HepG2 (cell line): ENCODE measurements around the gene FAM222B.

Source experiments
- ARNTL ChIP-seq: sonication (generic); formaldehyde crosslinking; IDR thresholded peaks from 2 replicates; pipeline ENCODE4 v1.4.0; 2020; ENCODE audit warnings: mild to moderate bottlenecking, missing genetic modification reagents
- HCFC1 ChIP-seq: fragments of 150-350 bp; IDR thresholded peaks from 2 replicates; pipeline ENCODE4 v1.6.1; 2014; ENCODE audit warnings: low read depth, low read length
- MBNL3 ChIP-seq: fragments of 250-450 bp; sonication (Bioruptor Pico); conservative IDR thresholded peaks from 2 replicates; pipeline ENCODE4 v1.8.0; 2022; ENCODE audit warnings: mild to moderate bottlenecking, inconsistent platforms

DNA sequence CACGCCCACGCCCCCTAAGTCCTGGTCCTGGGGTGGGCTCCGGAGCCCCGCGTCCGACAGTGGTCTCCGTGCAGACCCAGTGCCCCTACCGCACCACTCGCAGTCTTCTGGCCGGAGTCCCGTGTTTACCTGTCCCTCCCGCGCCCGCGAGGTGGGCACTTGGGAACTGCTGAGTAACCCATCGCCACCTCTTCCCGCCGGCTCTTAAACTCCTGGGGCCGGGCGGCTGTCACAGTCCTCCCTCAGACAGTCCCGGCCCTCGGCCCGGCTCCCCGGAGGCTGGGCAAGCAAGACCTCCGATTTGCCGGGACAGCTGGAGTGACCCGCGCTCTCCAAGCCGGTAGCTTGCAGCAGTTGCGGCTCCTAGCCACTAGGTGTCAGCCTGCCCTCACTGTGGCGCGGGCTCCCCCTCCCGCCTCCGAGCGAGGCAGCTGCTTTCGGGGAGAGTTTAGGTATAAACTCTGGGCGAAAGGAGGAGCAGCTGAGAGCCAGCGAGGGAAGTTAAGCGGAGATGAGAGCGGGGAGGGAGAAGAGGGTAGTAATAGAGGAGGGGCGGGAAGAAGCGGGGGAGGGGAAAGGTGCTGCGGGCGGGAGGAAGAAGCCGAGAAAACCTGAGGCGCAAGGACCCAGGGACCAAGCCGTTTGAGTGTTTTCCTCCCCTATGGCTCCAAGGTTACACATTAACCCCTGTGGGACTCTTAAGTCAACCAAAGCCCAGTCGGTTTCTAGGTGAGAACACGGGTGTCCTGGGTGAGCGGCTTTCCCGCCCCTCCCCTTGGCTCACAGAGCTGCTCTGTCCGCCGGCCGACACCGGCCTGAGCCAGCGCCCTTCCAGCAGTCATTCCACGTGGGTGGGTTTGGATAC is 115.7 kb downstream of the FAM222B start:
- TF ChIP-seq ARNTL (peak; percentile 17), HCFC1 (no peak), MBNL3 (CRISPR knock-in tag) (no peak)
